GM06990 (cell line): ENCODE measurements around the gene S100B.

ENCODE experiments used
- DNase-seq: peaks from one replicate; pipeline ENCODE4 v3.0.0-alpha.2; 2011; ENCODE audit not compliant: insufficient read length; ENCODE audit errors: extremely low read depth
- H3K27me3 ChIP-seq: replicated peaks from 2 replicates; pipeline ENCODE4 v1.6.0; 2011; ENCODE audit warnings: low read length; ENCODE audit not compliant: control insufficient read depth, insufficient read depth
- H3K36me3 ChIP-seq: 2 replicates; pipeline ENCODE4 v1.5.1; 2011; ENCODE audit warnings: low read length; ENCODE audit not compliant: control insufficient read depth, insufficient read depth
- H3K4me3 ChIP-seq: replicated peaks from 2 replicates; pipeline ENCODE4 v1.5.1; 2011; ENCODE audit warnings: low read depth, mild to moderate bottlenecking, control low read depth, low read length
- CTCF ChIP-seq: IDR thresholded peaks from 2 replicates; pipeline ENCODE4 v1.5.1; 2011; ENCODE audit warnings: low read length, control low read depth, mild to moderate bottlenecking, inconsistent platforms; ENCODE audit not compliant: insufficient read depth, poor library complexity, severe bottlenecking

The S100B gene

GRCh38 chr21:46619846-46620245, 15.0 kb upstream of the S100B start:
- no peak for DNase-seq
- Histone ChIP-seq H3K36me3 (no peaks in the 10 kb centered on the region), H3K27me3 (no peaks in the 10 kb centered on the region), H3K4me3 (no peak overlapping the region)
- TF ChIP-seq CTCF: no peak

- no peak for DNase-seq
- Histone ChIP-seq H3K36me3 (no peaks in the 10 kb centered on the region), H3K27me3 (no peaks in the 10 kb centered on the region), H3K4me3 (no peak overlapping the region)
- TF ChIP-seq CTCF: no peak
Measured at GRCh38 chr21:46618738-46619379, 14.0 kb upstream of the S100B start.

GRCh38 chr21:46617267-46618051, 12.6 kb upstream of the S100B start:
- DNase-seq: no peak
- TF ChIP-seq CTCF: no peak

GRCh38 chr21:46616656-46617055, 11.8 kb upstream of the S100B start:
- no peak for DNase-seq
- Histone ChIP-seq H3K36me3 (no peaks in the 10 kb centered on the region), H3K27me3 (no peaks in the 10 kb centered on the region), H3K4me3 (no peak overlapping the region)
- no peak for TF ChIP-seq CTCF

More at GRCh38 chr21:46617267-46618051, 12.6 kb upstream of the S100B start:
- Histone ChIP-seq H3K36me3 (no peaks in the 10 kb centered on the region), H3K4me3 (no peak overlapping the region), H3K27me3 (no peaks in the 10 kb centered on the region)

- no peak for DNase-seq
- no peak overlapping the region for H3K4me3 ChIP-seq
- no peaks in the 10 kb centered on the region for H3K27me3 ChIP-seq
- H3K36me3 ChIP-seq: no peaks in the 10 kb centered on the region
- TF ChIP-seq CTCF: no peak
Measured at GRCh38 chr21:46616050-46616449, 11.2 kb upstream of the S100B start.

- TF ChIP-seq CTCF: no peak
- H3K4me3 ChIP-seq: no peak overlapping the region
- DNase-seq: no peak
- no peaks in the 10 kb centered on the region for H3K27me3 ChIP-seq
- no peaks in the 10 kb centered on the region for H3K36me3 ChIP-seq
Measured at GRCh38 chr21:46613391-46613790, 8.5 kb upstream of the S100B start.
